ENCODE results near the gene BIRC6. TPM values are rescaled to one million over a fixed set of nuclear protein-coding genes. Genes with fewer than 3 reads are reported as not detected.

BIRC6 gene
- total RNA-seq (2022; extraction: Qiagen RNA extraction), result 26.9 to 31.2 TPM (median 30.6 TPM) in 5 replicates

GRCh38 chr2:32356681-32357317, at the start of gene BIRC6:
BIRC6 (plus strand) TSS chr2:32357023; CDS start chr2:32357162, 139 bp downstream.

GRCh38 chr2:32627814-32628579, 271.2 kb downstream of the BIRC6 start, which contains the start of gene TTC27:
TTC27 (plus strand) TSS chr2:32628050; CDS start chr2:32628293, 243 bp downstream.

Other genes starting within 250 kb of the BIRC6 start
- 12.4 to 17.2 TPM (median 15.7 TPM) in 5 replicates for gene SLC30A6, start 191.2 kb upstream of the BIRC6 start, total RNA-seq (2022; extraction: Qiagen RNA extraction)
- 0.05 to 0.09 TPM (median 0.05 TPM) in 4 of 5 replicates, not detected in the other for gene NLRC4, start 92.1 kb upstream of the BIRC6 start, total RNA-seq (2022; extraction: Qiagen RNA extraction)
- gene YIPF4, start 79.1 kb upstream of the BIRC6 start, total RNA-seq (2022; extraction: Qiagen RNA extraction), result 39.5 to 59.8 TPM (median 52.9 TPM) in 5 replicates